HepG2 (cell line): ENCODE results near the gene ETV5. TPM values are rescaled to one million over a fixed set of nuclear protein-coding genes. Genes with fewer than 3 reads are reported as not detected.

Experiments used
- ATAC-seq: fragments of 200-7000 bp; cut with Tn5 transposase; 3 replicates; pipeline ENCODE4 v1.9.1; 2020; ENCODE audit warnings: mild to moderate bottlenecking, moderate library complexity
- BruUV-seq: library from RNA; stranded (reverse); fragments of 400-500 nt; replicated peaks from 2 replicates; lab custom pipeline; 2021; lab: Mats Ljungman, UMichigan
- CTCF ChIA-PET: fragments of 300-600 bp; formaldehyde crosslinking; extraction: SDS; loops from one replicate; lab custom pipeline; 2021; ENCODE audit warnings: low total read pairs, inconsistent platforms, low intra/inter-chr PET ratio; lab: Yijun Ruan, JAX
- POLR2A ChIA-PET: fragments of 350-600 bp; sonication (Branson Sonifier 250); formaldehyde crosslinking; loops from one replicate; lab custom pipeline; 2020; ENCODE audit warnings: antibody characterized with exemption, inconsistent platforms; lab: Yijun Ruan, JAX
- DNase-seq: peaks from one replicate; pipeline ENCODE4 v3.0.0-alpha.2; 2015; ENCODE audit warnings: low spot score
- FAIRE-seq: peaks from 3 replicates; lab custom pipeline; 2011; peaks lifted over from hg19 to GRCh38; lab: Jason Lieb, UNC
- H2AFZ ChIP-seq: one replicate; pipeline ENCODE4 v1.6.1; 2011; ENCODE audit warnings: low read length, inconsistent platforms
- H3K27ac ChIP-seq: fragments of 300-600 bp; 3 replicates; pipeline ENCODE4 v1.8.0; 2011; ENCODE audit warnings: mixed run types, mild to moderate bottlenecking, mixed read lengths, low read length, inconsistent platforms; ENCODE audit not compliant: insufficient read depth; ENCODE audit errors: extremely low read length
- H3K27me3 ChIP-seq, 2 experiments: fragments of 200-600 bp in 1 of 2; 2 replicates in 1 of 2; 3 replicates in 1 of 2; pipeline versions ENCODE4 v1.6.0 to v1.8.0; 2011; ENCODE audit warnings: low read length in 2 of 2, mild to moderate bottlenecking in 2 of 2, moderate library complexity in 2 of 2, inconsistent platforms in 1 of 2; ENCODE audit not compliant: insufficient read depth in 2 of 2, control insufficient read depth in 1 of 2
- H3K36me3 ChIP-seq, 2 experiments: fragments of 200-600 bp in 1 of 2; replicated peaks in 1 of 2; 2 replicates in 1 of 2; 3 replicates in 1 of 2; pipeline versions ENCODE4 v1.5.1 to v1.8.0; 2011; ENCODE audit warnings: low read length in 2 of 2, inconsistent platforms in 1 of 2; ENCODE audit not compliant: insufficient read depth in 2 of 2, control insufficient read depth in 1 of 2
- H3K4me1 ChIP-seq: 2 replicates; pipeline ENCODE4 v1.5.1; 2012; ENCODE audit warnings: low read length, inconsistent platforms; ENCODE audit not compliant: insufficient read depth
- H3K4me2 ChIP-seq: 2 replicates; pipeline ENCODE4 v1.6.0; 2011; ENCODE audit warnings: low read depth, low read length, inconsistent platforms
- H3K4me3 ChIP-seq, 3 experiments: fragments of 200-600 bp in 1 of 3; sonication (generic), shearing (Covaris generic) in 1 of 3; replicated peaks in 1 of 3; 2 replicates each; pipeline ENCODE4 v1.5.1; 2011 to 2016; ENCODE audit warnings: low read length in 3 of 3, inconsistent platforms in 2 of 3, low read depth in 2 of 3, mild to moderate bottlenecking in 2 of 3, control low read depth in 1 of 3, mixed read lengths in 1 of 3; ENCODE audit not compliant: insufficient read depth in 1 of 3
- H3K79me2 ChIP-seq: one replicate; pipeline ENCODE4 v1.6.1; 2011; ENCODE audit warnings: low read length, inconsistent platforms; ENCODE audit not compliant: insufficient read depth
- H3K9ac ChIP-seq: 2 replicates; pipeline ENCODE4 v1.6.0; 2011; ENCODE audit warnings: mild to moderate bottlenecking, low read depth, low read length, inconsistent platforms; ENCODE audit not compliant: insufficient read depth
- H3K9me3 ChIP-seq: 2 replicates; pipeline ENCODE4 v1.5.1; 2012; ENCODE audit warnings: mild to moderate bottlenecking, low read length
- H4K20me1 ChIP-seq: 2 replicates; pipeline ENCODE4 v1.6.0; 2011; ENCODE audit warnings: inconsistent platforms, mild to moderate bottlenecking, low read length, moderate library complexity; ENCODE audit not compliant: insufficient read depth
- ELF3 ChIP-seq: IDR thresholded peaks from 2 replicates; pipeline ENCODE4 v1.6.1; 2016; ENCODE audit warnings: missing genetic modification reagents, missing compliant biosample characterization
- ZNF136 ChIP-seq: sonication (generic); formaldehyde crosslinking; IDR thresholded peaks from 2 replicates; pipeline ENCODE4 v1.8.1; 2022; ENCODE audit warnings: low read depth, mild to moderate bottlenecking, moderate library complexity, missing genetic modification reagents
- ZNF414 ChIP-seq: sonication (generic); formaldehyde crosslinking; IDR thresholded peaks from 2 replicates; pipeline ENCODE4 v1.5.0; 2020; ENCODE audit warnings: missing genetic modification reagents
- ZNF543 ChIP-seq: sonication (generic); formaldehyde crosslinking; IDR thresholded peaks from 2 replicates; pipeline ENCODE4 v1.4.0; 2020; ENCODE audit warnings: mild to moderate bottlenecking, missing genetic modification reagents
- ZNF576 ChIP-seq: sonication (generic); formaldehyde crosslinking; IDR thresholded peaks from 2 replicates; pipeline ENCODE4 v1.4.0; 2020; ENCODE audit warnings: mild to moderate bottlenecking, missing genetic modification reagents
- ZNF75D ChIP-seq: sonication (generic); formaldehyde crosslinking; IDR thresholded peaks from 2 replicates; pipeline ENCODE4 v1.8.1; 2023; ENCODE audit warnings: missing genetic modification reagents, mild to moderate bottlenecking, borderline replicate concordance
- ZNF780A ChIP-seq: sonication (generic); formaldehyde crosslinking; IDR thresholded peaks from 2 replicates; pipeline ENCODE4 v1.8.0; 2022; ENCODE audit warnings: mild to moderate bottlenecking, missing genetic modification reagents, moderate library complexity
- ZSCAN21 ChIP-seq: sonication (generic); formaldehyde crosslinking; IDR thresholded peaks from 2 replicates; pipeline ENCODE4 v1.8.0; 2022; ENCODE audit warnings: mild to moderate bottlenecking, missing genetic modification reagents, moderate library complexity, borderline replicate concordance
- WGBS: methylation state at CpG from one replicate; pipeline ENCODE4 v1.1.6; 2017; ENCODE audit warnings: low lambda C conversion rate; 5-methylcytosine and 5-hydroxymethylcytosine counted together
- in situ Hi-C: cut with HindIII; loops from 2 replicates; pipeline ENCODE4 v1.10.0; 2017; ENCODE audit warnings: low pct_unique_long_range_greater_than_20kb; ENCODE audit not compliant: extremely low pct_ligation_motif_present
- intact Hi-C: fragments of 100-400 bp; cut with micrococcal nuclease; formaldehyde crosslinking; loops from one replicate; pipeline ENCODE4 v1.10.0; 2022; ENCODE audit not compliant: unreplicated experiment
- polyA plus RNA-seq, 8 experiments: library from polyadenylated mRNA; depleted of rRNA in 3 of 8; stranded (reverse) in 7 of 8; unstranded in 1 of 8; fragments of >200 nt; fragmentation: Illumina TruSeq in 4 of 8; extraction: Trizol in 4 of 8; gene quantifications; 2 replicates each; pipeline versions ENCODE4 v1.2.1 to v1.2.3, GENCODE V29; 2011 to 2016; ENCODE audit warnings: low read depth in 4 of 8, missing spikeins in 1 of 8, mixed read lengths in 1 of 8; ENCODE audit not compliant: insufficient read depth in 1 of 8
- total RNA-seq, 5 experiments: library from RNA; depleted of rRNA; stranded (reverse); fragments of >200 nt; fragmentation: Illumina TruSeq; extraction: Trizol; gene quantifications; 2 replicates each; pipeline ENCODE4 v1.2.3, GENCODE V29; 2016; ENCODE audit warnings: low read depth in 1 of 5
- TF ChIP-seq, protein P1 (sequence below): IDR thresholded peaks from 2 replicates; pipeline ENCODE4 v1.6.1; 2016; ENCODE audit warnings: mild to moderate bottlenecking

ETV5 gene
- total and polyA plus RNA-seq, 2 of the 13 experiments (the other 11 are each of a cell fraction or from before 2014, with no cell fraction given) = 52.9 to 57.2 TPM

DNA sequence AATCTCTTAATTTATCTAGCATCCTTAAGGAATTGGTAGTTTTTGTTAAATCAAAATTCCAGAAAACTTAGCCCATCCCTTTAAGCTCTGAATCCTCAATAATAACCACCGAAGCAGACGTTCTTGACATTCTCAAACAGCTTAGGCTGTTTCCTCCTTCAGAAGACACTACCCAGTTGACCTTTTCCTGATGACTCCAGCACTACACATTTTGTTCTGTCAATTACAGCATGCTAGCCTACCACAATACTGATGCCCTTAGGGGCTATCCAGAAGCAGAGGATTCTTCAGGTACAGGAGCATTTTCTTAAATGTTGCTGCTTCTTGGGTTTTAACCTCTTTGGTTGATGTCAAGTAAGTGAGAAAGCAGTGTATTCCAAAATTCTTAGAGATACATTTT lies 33.4 kb downstream of the ETV5 start:
- ChIA-PET CTCF (interaction anchor here (2.4 kb wide), 1 partner anchor 167 kb away, joined by 8 read pairs; no protein-coding TSS in a partner anchor), POLR2A (no interaction called here)
- no peak overlapping the region for H3K9ac ChIP-seq
- intact Hi-C loops = no loop called here
- no peak overlapping the region for H3K27ac ChIP-seq
- H3K9me3 ChIP-seq = no peaks in the 10 kb centered on the region
- H2AFZ ChIP-seq = no peak overlapping the region
- BruUV-seq = no TSS peak
- TF ChIP-seq ZSCAN21 (no peak), ZNF780A (no peak), ZNF136 (no peak), ELF3 (CRISPR knock-in tag) (no peak), ZNF75D (CRISPR knock-in tag) (no peak), ZNF576 (CRISPR knock-in tag) (no peak), ZNF414 (no peak), ZNF543 (CRISPR knock-in tag) (no peak)
- TF ChIP-seq, protein P1, sequence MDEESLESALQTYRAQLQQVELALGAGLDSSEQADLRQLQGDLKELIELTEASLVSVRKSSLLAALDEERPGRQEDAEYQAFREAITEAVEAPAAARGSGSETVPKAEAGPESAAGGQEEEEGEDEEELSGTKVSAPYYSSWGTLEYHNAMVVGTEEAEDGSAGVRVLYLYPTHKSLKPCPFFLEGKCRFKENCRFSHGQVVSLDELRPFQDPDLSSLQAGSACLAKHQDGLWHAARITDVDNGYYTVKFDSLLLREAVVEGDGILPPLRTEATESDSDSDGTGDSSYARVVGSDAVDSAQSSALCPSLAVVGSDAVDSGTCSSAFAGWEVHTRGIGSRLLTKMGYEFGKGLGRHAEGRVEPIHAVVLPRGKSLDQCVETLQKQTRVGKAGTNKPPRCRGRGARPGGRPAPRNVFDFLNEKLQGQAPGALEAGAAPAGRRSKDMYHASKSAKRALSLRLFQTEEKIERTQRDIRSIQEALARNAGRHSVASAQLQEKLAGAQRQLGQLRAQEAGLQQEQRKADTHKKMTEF (CRISPR knock-in tag) = no peak
- H3K79me2 ChIP-seq = no peaks in the 10 kb centered on the region
- H3K27me3 ChIP-seq = no peaks in the 10 kb centered on the region
- H3K4me2 ChIP-seq = no peak overlapping the region
- in situ Hi-C loops = no loop called here
- ATAC-seq (no peak), DNase-seq (no peak), FAIRE-seq (no peak)
- H3K36me3 ChIP-seq = peaks cover 9 to 78% of the 10 kb centered on the region in 2 experiments
- no peak overlapping the region for H3K4me3 ChIP-seq
- H3K4me1 ChIP-seq = peaks cover 22% of the 10 kb centered on the region
- no peaks in the 10 kb centered on the region for H4K20me1 ChIP-seq
- WGBS = 95% methylated on average over 2 of the region's 2 CpGs
